Liver (tissue), 9 donors: Measurements from ENCODE around the gene DCBLD2. TPM values are rescaled to one million over a fixed set of nuclear protein-coding genes. Genes with fewer than 3 reads are reported as not detected.

ENCODE experiments used
- DNase-seq: peaks from one replicate; pipeline ENCODE4 v3.0.0-alpha.2; 2017; ENCODE audit warnings: low spot score
- H3K27ac ChIP-seq, 2 donors: one replicate each; pipeline ENCODE4 v1.7.0; 2013; ENCODE audit warnings: inconsistent platforms in 2 of 2, low read length in 2 of 2, control low read depth in 1 of 2, low read depth in 1 of 2, mild to moderate bottlenecking in 1 of 2
- H3K27me3 ChIP-seq, 4 donors: one replicate each; pipeline versions ENCODE4 v1.6.1 to v1.7.0; 2013; ENCODE audit warnings: low read length in 3 of 4, inconsistent platforms in 1 of 4, mild to moderate bottlenecking in 1 of 4, moderate library complexity in 1 of 4; ENCODE audit not compliant: control insufficient read depth in 4 of 4, insufficient read depth in 4 of 4
- H3K36me3 ChIP-seq, 4 donors: one replicate each; pipeline versions ENCODE4 v1.6.1 to v1.7.0; 2013; ENCODE audit warnings: low read length in 3 of 4, mild to moderate bottlenecking in 3 of 4, low read depth in 1 of 4, moderate library complexity in 1 of 4; ENCODE audit not compliant: control insufficient read depth in 4 of 4, insufficient read depth in 3 of 4
- H3K4me1 ChIP-seq, 4 donors: one replicate each; pipeline versions ENCODE4 v1.6.1 to v1.7.0; 2013; ENCODE audit warnings: low read length in 3 of 4, mild to moderate bottlenecking in 3 of 4, moderate library complexity in 1 of 4; ENCODE audit not compliant: control insufficient read depth in 4 of 4, insufficient read depth in 4 of 4
- H3K4me3 ChIP-seq, 3 donors: one replicate each; pipeline versions ENCODE4 v1.6.1 to v1.7.0; 2013; ENCODE audit warnings: low read length in 3 of 3, control low read depth in 1 of 3, low read depth in 1 of 3, mild to moderate bottlenecking in 1 of 3
- H3K9ac ChIP-seq, 2 donors: one replicate each; pipeline ENCODE4 v1.7.0; 2013; ENCODE audit warnings: low read length in 2 of 2, mild to moderate bottlenecking in 2 of 2, moderate library complexity in 2 of 2, control low read depth in 1 of 2, low read depth in 1 of 2
- H3K9me3 ChIP-seq, 4 donors: one replicate each; pipeline versions ENCODE4 v1.6.1 to v1.7.0; 2013; ENCODE audit warnings: low read length in 3 of 4; ENCODE audit not compliant: control insufficient read depth in 4 of 4
- EGR1 ChIP-seq, 2 donors: IDR thresholded peaks; 2 replicates each; pipeline ENCODE4 v1.6.1; 2016 to 2018; ENCODE audit warnings: antibody characterized with exemption in 2 of 2, low read depth in 2 of 2
- FOXA1 ChIP-seq: IDR thresholded peaks from 2 replicates; pipeline ENCODE4 v1.6.1; 2016; ENCODE audit warnings: antibody characterized with exemption
- FOXA2 ChIP-seq: IDR thresholded peaks from 2 replicates; pipeline ENCODE4 v1.6.1; 2016; ENCODE audit warnings: antibody characterized with exemption
- GABPA ChIP-seq, 2 donors: IDR thresholded peaks in 1 of 2; conservative IDR thresholded peaks in 1 of 2; 2 replicates each; pipeline ENCODE4 v1.6.1; 2016; ENCODE audit warnings: antibody characterized with exemption in 2 of 2, mild to moderate bottlenecking in 1 of 2, moderate library complexity in 1 of 2
- HNF4A ChIP-seq, 2 donors: conservative IDR thresholded peaks; 2 replicates each; pipeline ENCODE4 v1.6.1; 2016; ENCODE audit warnings: antibody characterized with exemption in 2 of 2, mild to moderate bottlenecking in 2 of 2
- HNF4G ChIP-seq: IDR thresholded peaks from 2 replicates; pipeline ENCODE4 v1.6.1; 2016; ENCODE audit warnings: antibody characterized with exemption
- JUND ChIP-seq, 2 donors: IDR thresholded peaks; 2 replicates each; pipeline ENCODE4 v1.6.1; 2016; ENCODE audit warnings: antibody characterized with exemption in 2 of 2
- NR2F2 ChIP-seq: IDR thresholded peaks from 2 replicates; pipeline ENCODE4 v1.6.1; 2016; ENCODE audit warnings: antibody characterized with exemption
- RAD21 ChIP-seq, 2 donors: IDR thresholded peaks; 2 replicates each; pipeline ENCODE4 v1.6.1; 2016; ENCODE audit warnings: antibody characterized with exemption in 2 of 2, mild to moderate bottlenecking in 2 of 2
- RXRA ChIP-seq, 2 donors: IDR thresholded peaks; 2 replicates each; pipeline ENCODE4 v1.6.1; 2017 to 2018; ENCODE audit warnings: antibody characterized with exemption in 2 of 2, mild to moderate bottlenecking in 1 of 2
- SP1 ChIP-seq: IDR thresholded peaks from 2 replicates; pipeline ENCODE4 v1.6.1; 2018; ENCODE audit warnings: antibody characterized with exemption, mild to moderate bottlenecking
- TAF1 ChIP-seq: conservative IDR thresholded peaks from 2 replicates; pipeline ENCODE4 v1.6.1; 2016; ENCODE audit warnings: antibody characterized with exemption, mild to moderate bottlenecking
- YY1 ChIP-seq: IDR thresholded peaks from 2 replicates; pipeline ENCODE4 v1.6.1; 2016; ENCODE audit warnings: antibody characterized with exemption, mild to moderate bottlenecking
- WGBS: extraction: QIAGEN DNeasy Blood & Tissue Kit; methylation state at CpG from one replicate; pipeline ENCODE4 v1.1.7; 2013; 5-methylcytosine and 5-hydroxymethylcytosine counted together
- polyA plus RNA-seq, 2 donors: library from polyadenylated mRNA; stranded (reverse) in 1 of 2; unstranded in 1 of 2; fragments of 200-250 nt in 1 of 2; fragments of >200 nt in 1 of 2; fragmentation: Nextera tagmentation in 1 of 2; extraction: Ambion mirVana in 1 of 2; gene quantifications; one replicate each; pipeline versions ENCODE4 v1.2.1 to v1.2.3, GENCODE V29; 2013 to 2015
- total RNA-seq, 2 donors: library from RNA; depleted of rRNA; stranded (reverse); fragments of >200 nt; gene quantifications; one replicate each; pipeline ENCODE4 v1.2.3, GENCODE V29; 2014
- TF ChIP-seq, protein P1 (sequence below): IDR thresholded peaks from 2 replicates; pipeline ENCODE4 v1.6.1; 2016; ENCODE audit warnings: antibody characterized with exemption
- TF ChIP-seq, protein P2 (sequence below): fragments of 150-350 bp; IDR thresholded peaks from 2 replicates; pipeline ENCODE4 v1.5.1; 2017; ENCODE audit warnings: improper control_type of control experiment, low read depth, low read length; ENCODE audit not compliant: missing input control
- TF ChIP-seq, protein P3 (sequence below): IDR thresholded peaks from 2 replicates; pipeline ENCODE4 v1.6.1; 2016; ENCODE audit warnings: antibody characterized with exemption
- TF ChIP-seq, protein P4 (sequence below): IDR thresholded peaks from 2 replicates; pipeline ENCODE4 v1.6.1; 2016; ENCODE audit warnings: antibody characterized with exemption
- TF ChIP-seq, protein P5 (sequence below): IDR thresholded peaks from 2 replicates; pipeline ENCODE4 v1.6.1; 2016; ENCODE audit warnings: antibody characterized with exemption, mild to moderate bottlenecking
- donor health status: healthy.
- donor health status: healthy.
- donor health status: healthy.
- donor health status: healthy.
- donor health status: healthy.

Gene DCBLD2
- total and polyA plus RNA-seq, 4 donors = 4.7 to 14.7 (median 9.1) TPM

DNA sequence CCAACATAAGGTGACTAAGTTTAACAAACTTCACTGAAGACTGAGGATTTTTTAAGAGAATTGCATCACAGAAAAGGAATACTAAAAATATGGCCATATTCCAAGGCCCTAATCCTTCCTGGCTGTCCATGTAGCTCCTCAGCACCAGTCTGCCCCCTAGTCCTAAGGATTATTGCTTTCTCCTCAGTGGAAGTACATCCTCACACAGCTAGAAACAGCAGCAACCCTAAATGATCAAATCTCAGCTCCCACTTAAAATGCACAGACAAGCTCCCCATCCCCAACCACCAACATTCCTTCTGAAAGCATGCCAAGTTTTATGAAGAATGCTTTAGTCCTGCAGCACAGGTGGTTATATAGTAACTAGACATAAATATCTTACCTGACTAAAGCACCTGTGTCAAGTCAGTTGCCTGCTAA lies 123.7 kb downstream of the DCBLD2 start (continued):
- TF ChIP-seq, protein P1, sequence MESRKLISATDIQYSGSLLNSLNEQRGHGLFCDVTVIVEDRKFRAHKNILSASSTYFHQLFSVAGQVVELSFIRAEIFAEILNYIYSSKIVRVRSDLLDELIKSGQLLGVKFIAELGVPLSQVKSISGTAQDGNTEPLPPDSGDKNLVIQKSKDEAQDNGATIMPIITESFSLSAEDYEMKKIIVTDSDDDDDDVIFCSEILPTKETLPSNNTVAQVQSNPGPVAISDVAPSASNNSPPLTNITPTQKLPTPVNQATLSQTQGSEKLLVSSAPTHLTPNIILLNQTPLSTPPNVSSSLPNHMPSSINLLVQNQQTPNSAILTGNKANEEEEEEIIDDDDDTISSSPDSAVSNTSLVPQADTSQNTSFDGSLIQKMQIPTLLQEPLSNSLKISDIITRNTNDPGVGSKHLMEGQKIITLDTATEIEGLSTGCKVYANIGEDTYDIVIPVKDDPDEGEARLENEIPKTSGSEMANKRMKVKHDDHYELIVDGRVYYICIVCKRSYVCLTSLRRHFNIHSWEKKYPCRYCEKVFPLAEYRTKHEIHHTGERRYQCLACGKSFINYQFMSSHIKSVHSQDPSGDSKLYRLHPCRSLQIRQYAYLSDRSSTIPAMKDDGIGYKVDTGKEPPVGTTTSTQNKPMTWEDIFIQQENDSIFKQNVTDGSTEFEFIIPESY = no peak

DNA sequence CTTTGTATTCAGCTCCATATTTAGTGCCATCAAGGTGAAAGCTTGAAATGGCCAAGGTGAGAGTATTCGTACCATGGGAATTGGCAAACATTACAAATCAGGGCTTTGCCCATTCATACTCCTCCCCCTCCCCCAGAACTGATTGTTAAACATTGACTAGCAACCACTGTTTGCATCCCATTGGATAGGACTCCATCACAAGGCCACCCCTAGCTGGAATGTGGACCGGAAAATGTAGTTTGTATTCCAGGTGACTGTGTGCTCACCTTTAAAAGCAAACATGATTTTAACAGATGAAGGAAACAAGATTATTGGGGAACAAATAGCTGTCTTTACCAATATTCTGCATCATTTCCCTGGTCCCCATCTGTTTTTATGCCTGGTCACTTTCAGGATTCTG lies 124.2 kb downstream of the DCBLD2 start:
- H3K9me3 ChIP-seq = no peaks in the 10 kb centered on the region
- peak overlapping the region; percentile 64 to 72 for H3K27ac ChIP-seq
- peaks cover 1 to 27% (median 7%) of the 10 kb centered on the region in 4 donors for H3K36me3 ChIP-seq
- H3K4me1 ChIP-seq = peaks cover 20 to 37% (median 31%) of the 10 kb centered on the region in 4 donors
- H3K27me3 ChIP-seq = no peaks in the 10 kb centered on the region
- TF ChIP-seq, protein P2, sequence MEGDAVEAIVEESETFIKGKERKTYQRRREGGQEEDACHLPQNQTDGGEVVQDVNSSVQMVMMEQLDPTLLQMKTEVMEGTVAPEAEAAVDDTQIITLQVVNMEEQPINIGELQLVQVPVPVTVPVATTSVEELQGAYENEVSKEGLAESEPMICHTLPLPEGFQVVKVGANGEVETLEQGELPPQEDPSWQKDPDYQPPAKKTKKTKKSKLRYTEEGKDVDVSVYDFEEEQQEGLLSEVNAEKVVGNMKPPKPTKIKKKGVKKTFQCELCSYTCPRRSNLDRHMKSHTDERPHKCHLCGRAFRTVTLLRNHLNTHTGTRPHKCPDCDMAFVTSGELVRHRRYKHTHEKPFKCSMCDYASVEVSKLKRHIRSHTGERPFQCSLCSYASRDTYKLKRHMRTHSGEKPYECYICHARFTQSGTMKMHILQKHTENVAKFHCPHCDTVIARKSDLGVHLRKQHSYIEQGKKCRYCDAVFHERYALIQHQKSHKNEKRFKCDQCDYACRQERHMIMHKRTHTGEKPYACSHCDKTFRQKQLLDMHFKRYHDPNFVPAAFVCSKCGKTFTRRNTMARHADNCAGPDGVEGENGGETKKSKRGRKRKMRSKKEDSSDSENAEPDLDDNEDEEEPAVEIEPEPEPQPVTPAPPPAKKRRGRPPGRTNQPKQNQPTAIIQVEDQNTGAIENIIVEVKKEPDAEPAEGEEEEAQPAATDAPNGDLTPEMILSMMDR = no peak
- TF ChIP-seq YY1 (peak; percentile 83), FOXA2 (peak; percentile 75), JUND (IDR thresholded peaks at IDR 0.05) (peak in 1 of 2 donors; percentile 68), TAF1 (no peak), NR2F2 (no peak), EGR1 (IDR thresholded peaks at IDR 0.05; ENCODE audit: low read depth in 2 of 2) (peak; percentile 31 to 68), HNF4A (conservative IDR thresholded peaks at IDR 0.05) (peak; percentile 73 to 83), RAD21 (IDR thresholded peaks at IDR 0.05) (peak; percentile 32 to 41), FOXA1 (peak; percentile 73), SP1 (peak; percentile 86), RXRA (IDR thresholded peaks at IDR 0.05) (peak; percentile 64 to 77), HNF4G (no peak), GABPA (IDR thresholded peaks at IDR 0.05 in 1 of 2, conservative IDR thresholded peaks at IDR 0.05 in 1 of 2) (peak in 1 of 2 donors; percentile 68)
- TF ChIP-seq, protein P3, sequence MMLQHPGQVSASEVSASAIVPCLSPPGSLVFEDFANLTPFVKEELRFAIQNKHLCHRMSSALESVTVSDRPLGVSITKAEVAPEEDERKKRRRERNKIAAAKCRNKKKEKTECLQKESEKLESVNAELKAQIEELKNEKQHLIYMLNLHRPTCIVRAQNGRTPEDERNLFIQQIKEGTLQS = peak; percentile 50
- TF ChIP-seq, protein P1 = peak; percentile 67
- TF ChIP-seq, protein P4, sequence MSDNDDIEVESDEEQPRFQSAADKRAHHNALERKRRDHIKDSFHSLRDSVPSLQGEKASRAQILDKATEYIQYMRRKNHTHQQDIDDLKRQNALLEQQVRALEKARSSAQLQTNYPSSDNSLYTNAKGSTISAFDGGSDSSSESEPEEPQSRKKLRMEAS = peak; percentile 68
- TF ChIP-seq, protein P5, sequence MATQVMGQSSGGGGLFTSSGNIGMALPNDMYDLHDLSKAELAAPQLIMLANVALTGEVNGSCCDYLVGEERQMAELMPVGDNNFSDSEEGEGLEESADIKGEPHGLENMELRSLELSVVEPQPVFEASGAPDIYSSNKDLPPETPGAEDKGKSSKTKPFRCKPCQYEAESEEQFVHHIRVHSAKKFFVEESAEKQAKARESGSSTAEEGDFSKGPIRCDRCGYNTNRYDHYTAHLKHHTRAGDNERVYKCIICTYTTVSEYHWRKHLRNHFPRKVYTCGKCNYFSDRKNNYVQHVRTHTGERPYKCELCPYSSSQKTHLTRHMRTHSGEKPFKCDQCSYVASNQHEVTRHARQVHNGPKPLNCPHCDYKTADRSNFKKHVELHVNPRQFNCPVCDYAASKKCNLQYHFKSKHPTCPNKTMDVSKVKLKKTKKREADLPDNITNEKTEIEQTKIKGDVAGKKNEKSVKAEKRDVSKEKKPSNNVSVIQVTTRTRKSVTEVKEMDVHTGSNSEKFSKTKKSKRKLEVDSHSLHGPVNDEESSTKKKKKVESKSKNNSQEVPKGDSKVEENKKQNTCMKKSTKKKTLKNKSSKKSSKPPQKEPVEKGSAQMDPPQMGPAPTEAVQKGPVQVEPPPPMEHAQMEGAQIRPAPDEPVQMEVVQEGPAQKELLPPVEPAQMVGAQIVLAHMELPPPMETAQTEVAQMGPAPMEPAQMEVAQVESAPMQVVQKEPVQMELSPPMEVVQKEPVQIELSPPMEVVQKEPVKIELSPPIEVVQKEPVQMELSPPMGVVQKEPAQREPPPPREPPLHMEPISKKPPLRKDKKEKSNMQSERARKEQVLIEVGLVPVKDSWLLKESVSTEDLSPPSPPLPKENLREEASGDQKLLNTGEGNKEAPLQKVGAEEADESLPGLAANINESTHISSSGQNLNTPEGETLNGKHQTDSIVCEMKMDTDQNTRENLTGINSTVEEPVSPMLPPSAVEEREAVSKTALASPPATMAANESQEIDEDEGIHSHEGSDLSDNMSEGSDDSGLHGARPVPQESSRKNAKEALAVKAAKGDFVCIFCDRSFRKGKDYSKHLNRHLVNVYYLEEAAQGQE = peak; percentile 69
- WGBS = 32% methylated on average over 2 of the region's 2 CpGs
- DNase-seq = no peak
- no peak overlapping the region for H3K4me3 ChIP-seq
- H3K9ac ChIP-seq = no peak overlapping the region
